ENCODE results near the gene TMEM158.

TMEM158 gene

DNA sequence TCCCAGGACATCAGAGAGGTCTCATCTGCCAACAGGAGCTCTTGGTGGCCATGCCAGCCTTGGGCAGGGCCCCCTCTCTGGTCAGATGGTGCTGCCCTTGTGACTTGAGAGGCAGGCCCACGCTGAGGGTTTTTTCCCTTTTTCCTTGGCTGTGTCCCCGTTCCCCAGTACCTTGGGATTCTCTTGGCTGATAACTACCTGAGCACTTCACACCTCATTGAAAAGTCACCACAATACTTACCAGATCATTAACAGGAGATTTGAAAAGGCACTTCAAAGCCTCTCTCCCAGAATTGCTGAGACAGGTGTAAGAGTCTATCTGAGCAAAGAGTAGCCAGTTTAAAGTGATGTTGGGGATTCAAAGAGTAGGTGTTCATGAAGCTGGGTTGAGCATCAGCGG lies 15.1 kb upstream of the TMEM158 start:
- Histone ChIP-seq H3K27ac (ENCODE audit: low read length) (no peak overlapping the region), H3F3A (ENCODE audit: insufficient read depth, low read length) (no peaks in the 10 kb centered on the region), H3K27me3 (replicated peaks; ENCODE audit: insufficient read depth, low read length) (no peaks in the 10 kb centered on the region), H3K36me3 (replicated peaks; ENCODE audit: insufficient read depth, low read length) (no peaks in the 10 kb centered on the region), H2AFZ (ENCODE audit: low read length) (no peak overlapping the region), H3K4me1 (ENCODE audit: low read length) (no peaks in the 10 kb centered on the region), H3K9me3 (replicated peaks; ENCODE audit: insufficient read depth, low read length) (no peaks in the 10 kb centered on the region), H3K79me2 (ENCODE audit: low read length) (no peaks in the 10 kb centered on the region), H3K4me3 (ENCODE audit: low read length) (no peak overlapping the region), H3K9me2 (replicated peaks; ENCODE audit: insufficient read depth, low read length) (no peaks in the 10 kb centered on the region), H4K20me1 (ENCODE audit: insufficient read depth, low read length) (no peaks in the 10 kb centered on the region), H3K9ac (ENCODE audit: low read length) (no peak overlapping the region), H3K4me2 (ENCODE audit: low read depth, low read length) (no peak overlapping the region)
- TF ChIP-seq, protein P1, sequence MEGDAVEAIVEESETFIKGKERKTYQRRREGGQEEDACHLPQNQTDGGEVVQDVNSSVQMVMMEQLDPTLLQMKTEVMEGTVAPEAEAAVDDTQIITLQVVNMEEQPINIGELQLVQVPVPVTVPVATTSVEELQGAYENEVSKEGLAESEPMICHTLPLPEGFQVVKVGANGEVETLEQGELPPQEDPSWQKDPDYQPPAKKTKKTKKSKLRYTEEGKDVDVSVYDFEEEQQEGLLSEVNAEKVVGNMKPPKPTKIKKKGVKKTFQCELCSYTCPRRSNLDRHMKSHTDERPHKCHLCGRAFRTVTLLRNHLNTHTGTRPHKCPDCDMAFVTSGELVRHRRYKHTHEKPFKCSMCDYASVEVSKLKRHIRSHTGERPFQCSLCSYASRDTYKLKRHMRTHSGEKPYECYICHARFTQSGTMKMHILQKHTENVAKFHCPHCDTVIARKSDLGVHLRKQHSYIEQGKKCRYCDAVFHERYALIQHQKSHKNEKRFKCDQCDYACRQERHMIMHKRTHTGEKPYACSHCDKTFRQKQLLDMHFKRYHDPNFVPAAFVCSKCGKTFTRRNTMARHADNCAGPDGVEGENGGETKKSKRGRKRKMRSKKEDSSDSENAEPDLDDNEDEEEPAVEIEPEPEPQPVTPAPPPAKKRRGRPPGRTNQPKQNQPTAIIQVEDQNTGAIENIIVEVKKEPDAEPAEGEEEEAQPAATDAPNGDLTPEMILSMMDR (IDR thresholded peaks at IDR 0.05; ENCODE audit: low read length): no peak
- TF ChIP-seq EZH2phosphoT487 (IDR thresholded peaks at IDR 0.05; ENCODE audit: low read length) (no peak), EZH2 (optimal IDR thresholded peaks at IDR 0.05; ENCODE audit: low read depth, low read length) (no peak)
- no peak for DNase-seq

DNA sequence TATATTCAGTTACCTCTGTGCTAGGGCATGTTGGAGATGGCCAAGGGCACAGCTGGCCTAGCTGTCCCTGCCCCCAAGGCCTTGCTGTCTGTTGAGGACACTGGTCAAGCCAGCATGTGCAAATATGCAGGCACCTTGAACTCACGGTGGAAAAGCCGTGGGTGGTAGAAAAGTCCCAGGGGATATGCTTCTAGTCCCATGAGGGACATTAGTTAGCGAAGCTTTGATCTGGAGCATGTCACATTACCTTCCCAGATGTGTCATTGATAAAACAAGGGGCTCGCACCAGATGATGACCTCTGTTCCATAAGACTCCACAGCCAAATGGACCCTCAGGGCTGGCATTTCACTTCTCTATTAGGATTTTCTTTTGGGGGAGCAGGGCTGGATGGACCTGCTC lies 14.2 kb upstream of the TMEM158 start:
- Histone ChIP-seq H3K36me3 (replicated peaks; ENCODE audit: insufficient read depth, low read length) (no peaks in the 10 kb centered on the region), H3K4me2 (ENCODE audit: low read depth, low read length) (no peak overlapping the region), H4K20me1 (ENCODE audit: insufficient read depth, low read length) (no peaks in the 10 kb centered on the region), H3F3A (ENCODE audit: insufficient read depth, low read length) (no peaks in the 10 kb centered on the region), H3K4me3 (ENCODE audit: low read length) (no peak overlapping the region), H3K9ac (ENCODE audit: low read length) (no peak overlapping the region), H3K4me1 (ENCODE audit: low read length) (no peaks in the 10 kb centered on the region), H3K79me2 (ENCODE audit: low read length) (no peaks in the 10 kb centered on the region), H2AFZ (ENCODE audit: low read length) (no peak overlapping the region), H3K27me3 (replicated peaks; ENCODE audit: insufficient read depth, low read length) (no peaks in the 10 kb centered on the region), H3K9me3 (replicated peaks; ENCODE audit: insufficient read depth, low read length) (no peaks in the 10 kb centered on the region), H3K27ac (ENCODE audit: low read length) (no peak overlapping the region), H3K9me2 (replicated peaks; ENCODE audit: insufficient read depth, low read length) (no peaks in the 10 kb centered on the region)
- TF ChIP-seq, protein P1 (IDR thresholded peaks at IDR 0.05; ENCODE audit: low read length): no peak
- TF ChIP-seq EZH2phosphoT487 (IDR thresholded peaks at IDR 0.05; ENCODE audit: low read length): no peak
- TF ChIP-seq EZH2 (optimal IDR thresholded peaks at IDR 0.05; ENCODE audit: low read depth, low read length): no peak
- DNase-seq: no peak

DNA sequence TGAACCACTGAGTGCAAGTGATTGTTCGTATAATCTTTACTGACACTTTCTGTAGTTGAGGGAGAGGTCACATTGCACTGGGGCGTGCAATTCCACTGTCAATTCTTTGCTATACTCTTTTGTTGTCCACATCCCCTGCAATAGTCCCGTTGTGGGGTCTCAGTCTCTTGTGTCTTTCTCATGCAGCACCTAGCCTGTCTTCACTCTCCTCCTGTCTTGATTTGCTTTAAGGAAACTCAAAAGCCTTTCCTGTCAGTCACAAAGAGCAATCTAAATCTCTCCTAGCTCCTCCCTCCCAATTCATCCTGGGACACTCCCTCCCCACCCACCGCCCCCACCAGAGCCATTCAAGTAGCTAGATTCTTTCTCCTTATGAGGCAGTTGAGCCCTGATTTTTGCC lies 13.2 kb upstream of the TMEM158 start:
- Histone ChIP-seq H3K79me2 (ENCODE audit: low read length) (no peaks in the 10 kb centered on the region), H3K27me3 (replicated peaks; ENCODE audit: insufficient read depth, low read length) (no peaks in the 10 kb centered on the region), H3K4me1 (ENCODE audit: low read length) (no peaks in the 10 kb centered on the region), H3K36me3 (replicated peaks; ENCODE audit: insufficient read depth, low read length) (no peaks in the 10 kb centered on the region), H3K4me2 (ENCODE audit: low read depth, low read length) (no peak overlapping the region), H3K9ac (ENCODE audit: low read length) (no peak overlapping the region), H3F3A (ENCODE audit: insufficient read depth, low read length) (no peaks in the 10 kb centered on the region), H3K9me2 (replicated peaks; ENCODE audit: insufficient read depth, low read length) (no peaks in the 10 kb centered on the region), H3K4me3 (ENCODE audit: low read length) (no peak overlapping the region), H3K27ac (ENCODE audit: low read length) (no peak overlapping the region), H2AFZ (ENCODE audit: low read length) (no peak overlapping the region), H4K20me1 (ENCODE audit: insufficient read depth, low read length) (no peaks in the 10 kb centered on the region), H3K9me3 (replicated peaks; ENCODE audit: insufficient read depth, low read length) (no peaks in the 10 kb centered on the region)
- no peak for DNase-seq
- TF ChIP-seq EZH2 (optimal IDR thresholded peaks at IDR 0.05; ENCODE audit: low read depth, low read length) (no peak), EZH2phosphoT487 (IDR thresholded peaks at IDR 0.05; ENCODE audit: low read length) (no peak)
- TF ChIP-seq, protein P1 (IDR thresholded peaks at IDR 0.05; ENCODE audit: low read length): no peak
